HEK293 (cell line): ENCODE measurements around the gene TOM1L2.

Source experiments
- BCL11B ChIP-seq: fragments of 450-650 bp; formaldehyde crosslinking; IDR thresholded peaks from 2 replicates; pipeline ENCODE4 v1.5.1; 2016; ENCODE audit warnings: low read depth, missing biosample characterization, missing genetic modification characterization
- EGR2 ChIP-seq: fragments of 450-650 bp; formaldehyde crosslinking; IDR thresholded peaks from 2 replicates; pipeline ENCODE4 v1.5.1; 2016; ENCODE audit warnings: low read depth, missing biosample characterization, missing genetic modification characterization
- GLI2 ChIP-seq: fragments of 450-650 bp; formaldehyde crosslinking; IDR thresholded peaks from 2 replicates; pipeline ENCODE4; 2017; ENCODE audit warnings: missing biosample characterization, missing genetic modification characterization, low read depth, borderline replicate concordance
- GLIS1 ChIP-seq: fragments of 450-650 bp; formaldehyde crosslinking; IDR thresholded peaks from 2 replicates; pipeline ENCODE4 v1.5.1; 2016; ENCODE audit warnings: missing biosample characterization, missing genetic modification characterization
- HOXD13 ChIP-seq: sonication (generic); formaldehyde crosslinking; IDR thresholded peaks from 2 replicates; pipeline ENCODE4 v1.8.0; 2022; ENCODE audit warnings: missing genetic modification reagents, borderline replicate concordance
- KLF1 ChIP-seq: fragments of 450-650 bp; formaldehyde crosslinking; IDR thresholded peaks from 2 replicates; pipeline ENCODE4 v1.5.1; 2016; ENCODE audit warnings: missing biosample characterization, missing genetic modification characterization
- KLF17 ChIP-seq: fragments of 450-650 bp; formaldehyde crosslinking; IDR thresholded peaks from 2 replicates; pipeline ENCODE4 v1.5.1; 2016; ENCODE audit warnings: missing biosample characterization, missing genetic modification characterization
- KLF8 ChIP-seq: fragments of 450-650 bp; formaldehyde crosslinking; IDR thresholded peaks from 2 replicates; pipeline ENCODE4 v1.5.1; 2016; ENCODE audit warnings: missing biosample characterization, missing genetic modification characterization
- OSR2 ChIP-seq: fragments of 450-650 bp; formaldehyde crosslinking; IDR thresholded peaks from 2 replicates; pipeline ENCODE4 v1.5.1; 2016; ENCODE audit warnings: missing biosample characterization, missing genetic modification characterization
- PRDM6 ChIP-seq: fragments of 450-650 bp; formaldehyde crosslinking; IDR thresholded peaks from 2 replicates; pipeline ENCODE4 v1.5.1; 2017; ENCODE audit warnings: missing biosample characterization, missing genetic modification characterization
- ZBTB17 ChIP-seq: fragments of 450-650 bp; formaldehyde crosslinking; IDR thresholded peaks from 2 replicates; pipeline ENCODE4 v1.5.1; 2016; ENCODE audit warnings: missing biosample characterization, missing genetic modification characterization
- ZBTB20 ChIP-seq: fragments of 450-650 bp; formaldehyde crosslinking; IDR thresholded peaks from 2 replicates; pipeline ENCODE4 v1.5.1; 2016; ENCODE audit warnings: missing biosample characterization, missing genetic modification characterization
- ZBTB21 ChIP-seq: fragments of 450-650 bp; formaldehyde crosslinking; IDR thresholded peaks from 2 replicates; pipeline ENCODE4 v1.5.1; 2017; ENCODE audit warnings: missing biosample characterization, missing genetic modification characterization
- ZFP37 ChIP-seq: fragments of 450-650 bp; formaldehyde crosslinking; IDR thresholded peaks from 2 replicates; pipeline ENCODE4 v1.5.1; 2016; ENCODE audit warnings: missing biosample characterization, missing genetic modification characterization
- ZFP69B ChIP-seq: fragments of 450-650 bp; formaldehyde crosslinking; IDR thresholded peaks from 2 replicates; pipeline ENCODE4 v1.5.1; 2016; ENCODE audit warnings: missing biosample characterization, missing genetic modification characterization
- ZNF132 ChIP-seq: fragments of 450-650 bp; formaldehyde crosslinking; IDR thresholded peaks from 2 replicates; pipeline ENCODE4 v1.5.1; 2017; ENCODE audit warnings: missing biosample characterization, missing genetic modification characterization, borderline replicate concordance
- ZNF341 ChIP-seq: fragments of 450-650 bp; formaldehyde crosslinking; IDR thresholded peaks from 2 replicates; pipeline ENCODE4; 2016; ENCODE audit warnings: low read depth, missing biosample characterization, missing genetic modification characterization
- ZNF37A ChIP-seq: fragments of 450-650 bp; IDR thresholded peaks from 2 replicates; pipeline ENCODE4 v1.5.1; 2018; ENCODE audit warnings: missing biosample characterization, missing genetic modification characterization
- ZNF416 ChIP-seq: fragments of 450-650 bp; formaldehyde crosslinking; IDR thresholded peaks from 2 replicates; pipeline ENCODE4 v1.5.1; 2016; ENCODE audit warnings: missing biosample characterization, missing genetic modification characterization
- ZNF473 ChIP-seq: fragments of 450-650 bp; formaldehyde crosslinking; IDR thresholded peaks from 2 replicates; pipeline ENCODE4 v1.5.1; 2017; ENCODE audit warnings: missing biosample characterization, missing genetic modification characterization
- ZNF488 ChIP-seq: fragments of 450-650 bp; formaldehyde crosslinking; IDR thresholded peaks from 2 replicates; pipeline ENCODE4 v1.5.1; 2016; ENCODE audit warnings: missing biosample characterization, missing genetic modification characterization
- ZNF548 ChIP-seq: fragments of 450-650 bp; formaldehyde crosslinking; IDR thresholded peaks from 2 replicates; pipeline ENCODE4 v1.5.1; 2016; ENCODE audit warnings: missing biosample characterization, missing genetic modification characterization
- ZNF580 ChIP-seq: fragments of 450-650 bp; formaldehyde crosslinking; IDR thresholded peaks from 2 replicates; pipeline ENCODE4 v1.5.1; 2016; ENCODE audit warnings: missing biosample characterization, missing genetic modification characterization
- ZNF596 ChIP-seq: fragments of 450-650 bp; IDR thresholded peaks from 2 replicates; pipeline ENCODE4 v1.5.0; 2018; ENCODE audit warnings: missing biosample characterization, mild to moderate bottlenecking, missing genetic modification characterization, moderate library complexity
- ZNF664 ChIP-seq: fragments of 450-650 bp; formaldehyde crosslinking; IDR thresholded peaks from 2 replicates; pipeline ENCODE4 v1.5.1; 2016; ENCODE audit warnings: missing biosample characterization, missing genetic modification characterization
- ZXDB ChIP-seq: fragments of 450-650 bp; formaldehyde crosslinking; IDR thresholded peaks from 2 replicates; pipeline ENCODE4 v1.5.1; 2016; ENCODE audit warnings: missing biosample characterization, missing genetic modification characterization
- TF ChIP-seq, protein P1 (sequence below): fragments of 450-650 bp; formaldehyde crosslinking; IDR thresholded peaks from 2 replicates; pipeline ENCODE4 v1.5.1; 2016; ENCODE audit warnings: missing biosample characterization, missing genetic modification characterization
- TF ChIP-seq, protein P2 (sequence below): fragments of 450-650 bp; formaldehyde crosslinking; IDR thresholded peaks from 2 replicates; pipeline ENCODE4 v1.5.1; 2017; ENCODE audit warnings: missing biosample characterization, missing genetic modification characterization
- TF ChIP-seq, protein P3 (sequence below): fragments of 450-650 bp; formaldehyde crosslinking; IDR thresholded peaks from 2 replicates; pipeline ENCODE4 v1.5.1; 2016; ENCODE audit warnings: missing biosample characterization, missing genetic modification characterization

TOM1L2 gene

GRCh38 chr17:17811381-17812210, 160.6 kb downstream of the TOM1L2 start (continued):
- TF ChIP-seq GLI2 (tag by site-specific recombination) (no peak), KLF1 (tag by site-specific recombination) (peak; percentile 71), ZNF37A (tag by site-specific recombination) (no peak), ZNF341 (tag by site-specific recombination) (peak; percentile 36; the same call in 1 of the 2 replicates), ZBTB17 (no peak), ZNF416 (tag by site-specific recombination) (no peak), ZXDB (tag by site-specific recombination) (no peak), ZNF132 (tag by site-specific recombination) (no peak), EGR2 (tag by site-specific recombination) (peak; percentile 42; the same call in 1 of the 2 replicates), ZNF580 (tag by site-specific recombination) (no peak), PRDM6 (tag by site-specific recombination) (no peak), KLF17 (tag by site-specific recombination) (0 out of 2 replicates have a peak, but pooled peaks have one; percentile 23), ZNF473 (tag by site-specific recombination) (no peak), BCL11B (tag by site-specific recombination) (no peak), HOXD13 (CRISPR knock-in tag) (no peak), ZNF488 (tag by site-specific recombination) (no peak), OSR2 (tag by site-specific recombination) (no peak), ZNF548 (tag by site-specific recombination) (no peak), ZFP69B (tag by site-specific recombination) (no peak), ZNF596 (no peak), ZBTB21 (tag by site-specific recombination) (no peak), KLF8 (tag by site-specific recombination) (peak; percentile 65), ZFP37 (tag by site-specific recombination) (no peak), ZNF664 (tag by site-specific recombination) (no peak), ZBTB20 (tag by site-specific recombination) (no peak), GLIS1 (tag by site-specific recombination) (peak; percentile 51; the same call in 1 of the 2 replicates)
- TF ChIP-seq, protein P1, sequence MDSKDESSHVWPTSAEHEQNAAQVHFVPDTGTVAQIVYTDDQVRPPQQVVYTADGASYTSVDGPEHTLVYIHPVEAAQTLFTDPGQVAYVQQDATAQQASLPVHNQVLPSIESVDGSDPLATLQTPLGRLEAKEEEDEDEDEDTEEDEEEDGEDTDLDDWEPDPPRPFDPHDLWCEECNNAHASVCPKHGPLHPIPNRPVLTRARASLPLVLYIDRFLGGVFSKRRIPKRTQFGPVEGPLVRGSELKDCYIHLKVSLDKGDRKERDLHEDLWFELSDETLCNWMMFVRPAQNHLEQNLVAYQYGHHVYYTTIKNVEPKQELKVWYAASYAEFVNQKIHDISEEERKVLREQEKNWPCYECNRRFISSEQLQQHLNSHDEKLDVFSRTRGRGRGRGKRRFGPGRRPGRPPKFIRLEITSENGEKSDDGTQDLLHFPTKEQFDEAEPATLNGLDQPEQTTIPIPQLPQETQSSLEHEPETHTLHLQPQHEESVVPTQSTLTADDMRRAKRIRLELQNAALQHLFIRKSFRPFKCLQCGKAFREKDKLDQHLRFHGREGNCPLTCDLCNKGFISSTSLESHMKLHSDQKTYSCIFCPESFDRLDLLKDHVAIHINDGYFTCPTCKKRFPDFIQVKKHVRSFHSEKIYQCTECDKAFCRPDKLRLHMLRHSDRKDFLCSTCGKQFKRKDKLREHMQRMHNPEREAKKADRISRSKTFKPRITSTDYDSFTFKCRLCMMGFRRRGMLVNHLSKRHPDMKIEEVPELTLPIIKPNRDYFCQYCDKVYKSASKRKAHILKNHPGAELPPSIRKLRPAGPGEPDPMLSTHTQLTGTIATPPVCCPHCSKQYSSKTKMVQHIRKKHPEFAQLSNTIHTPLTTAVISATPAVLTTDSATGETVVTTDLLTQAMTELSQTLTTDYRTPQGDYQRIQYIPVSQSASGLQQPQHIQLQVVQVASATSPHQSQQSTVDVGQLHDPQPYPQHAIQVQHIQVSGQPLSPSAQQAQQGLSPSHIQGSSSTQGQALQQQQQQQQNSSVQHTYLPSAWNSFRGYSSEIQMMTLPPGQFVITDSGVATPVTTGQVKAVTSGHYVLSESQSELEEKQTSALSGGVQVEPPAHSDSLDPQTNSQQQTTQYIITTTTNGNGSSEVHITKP, result no peak; the same call in 1 of the 2 replicates
- TF ChIP-seq, protein P2, sequence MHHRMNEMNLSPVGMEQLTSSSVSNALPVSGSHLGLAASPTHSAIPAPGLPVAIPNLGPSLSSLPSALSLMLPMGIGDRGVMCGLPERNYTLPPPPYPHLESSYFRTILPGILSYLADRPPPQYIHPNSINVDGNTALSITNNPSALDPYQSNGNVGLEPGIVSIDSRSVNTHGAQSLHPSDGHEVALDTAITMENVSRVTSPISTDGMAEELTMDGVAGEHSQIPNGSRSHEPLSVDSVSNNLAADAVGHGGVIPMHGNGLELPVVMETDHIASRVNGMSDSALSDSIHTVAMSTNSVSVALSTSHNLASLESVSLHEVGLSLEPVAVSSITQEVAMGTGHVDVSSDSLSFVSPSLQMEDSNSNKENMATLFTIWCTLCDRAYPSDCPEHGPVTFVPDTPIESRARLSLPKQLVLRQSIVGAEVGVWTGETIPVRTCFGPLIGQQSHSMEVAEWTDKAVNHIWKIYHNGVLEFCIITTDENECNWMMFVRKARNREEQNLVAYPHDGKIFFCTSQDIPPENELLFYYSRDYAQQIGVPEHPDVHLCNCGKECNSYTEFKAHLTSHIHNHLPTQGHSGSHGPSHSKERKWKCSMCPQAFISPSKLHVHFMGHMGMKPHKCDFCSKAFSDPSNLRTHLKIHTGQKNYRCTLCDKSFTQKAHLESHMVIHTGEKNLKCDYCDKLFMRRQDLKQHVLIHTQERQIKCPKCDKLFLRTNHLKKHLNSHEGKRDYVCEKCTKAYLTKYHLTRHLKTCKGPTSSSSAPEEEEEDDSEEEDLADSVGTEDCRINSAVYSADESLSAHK (tag by site-specific recombination), result no peak
- TF ChIP-seq, protein P3, sequence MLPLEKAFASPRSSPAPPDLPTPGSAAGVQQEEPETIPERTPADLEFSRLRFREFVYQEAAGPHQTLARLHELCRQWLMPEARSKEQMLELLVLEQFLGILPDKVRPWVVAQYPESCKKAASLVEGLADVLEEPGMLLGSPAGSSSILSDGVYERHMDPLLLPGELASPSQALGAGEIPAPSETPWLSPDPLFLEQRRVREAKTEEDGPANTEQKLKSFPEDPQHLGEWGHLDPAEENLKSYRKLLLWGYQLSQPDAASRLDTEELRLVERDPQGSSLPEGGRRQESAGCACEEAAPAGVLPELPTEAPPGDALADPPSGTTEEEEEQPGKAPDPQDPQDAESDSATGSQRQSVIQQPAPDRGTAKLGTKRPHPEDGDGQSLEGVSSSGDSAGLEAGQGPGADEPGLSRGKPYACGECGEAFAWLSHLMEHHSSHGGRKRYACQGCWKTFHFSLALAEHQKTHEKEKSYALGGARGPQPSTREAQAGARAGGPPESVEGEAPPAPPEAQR (tag by site-specific recombination), result no peak
